NCI-H82 (cell line): ENCODE results near the gene PDCD1LG2.
"Not testable (repeated sequence)": the region's sequence is repeated elsewhere in the genome, so short reads cannot be mapped to it uniquely, and the experiment has no call there.

ENCODE experiments used
- DNase-seq: peaks from one replicate; lab custom pipeline; 2025; lab: John Stamatoyannopoulos, UW

PDCD1LG2 gene

GRCh38 chr9:5493679-5494511 lies 16.4 kb upstream of the PDCD1LG2 start:
- DNase-seq: no peak

DNA sequence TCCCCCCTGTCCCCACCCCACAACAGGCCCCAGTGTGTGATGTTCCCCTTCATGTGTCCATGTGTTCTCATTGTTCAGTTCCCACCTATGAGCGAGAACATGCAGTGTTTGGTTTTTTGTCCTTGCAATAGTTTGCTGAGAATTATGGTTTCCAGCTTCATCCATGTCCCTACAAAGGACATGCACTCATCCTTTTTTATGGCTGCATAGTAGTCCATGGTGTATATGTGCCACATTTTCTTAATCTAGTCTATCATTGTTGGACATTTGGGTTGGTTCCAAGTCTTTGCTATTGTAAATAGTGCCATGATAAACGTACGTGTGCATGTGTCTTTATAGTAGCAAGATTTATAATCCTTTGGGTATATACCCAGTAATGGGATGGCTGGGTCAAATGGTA lies 15.6 kb upstream of the PDCD1LG2 start:
- DNase-seq: not testable (repeated sequence)

- DNase-seq: no peak
These were observed 11.2 kb upstream of the PDCD1LG2 start for GRCh38 chr9:5499157-5499556.

GRCh38 chr9:5499889-5500398 lies 10.4 kb upstream of the PDCD1LG2 start:
- no peak for DNase-seq

DNA sequence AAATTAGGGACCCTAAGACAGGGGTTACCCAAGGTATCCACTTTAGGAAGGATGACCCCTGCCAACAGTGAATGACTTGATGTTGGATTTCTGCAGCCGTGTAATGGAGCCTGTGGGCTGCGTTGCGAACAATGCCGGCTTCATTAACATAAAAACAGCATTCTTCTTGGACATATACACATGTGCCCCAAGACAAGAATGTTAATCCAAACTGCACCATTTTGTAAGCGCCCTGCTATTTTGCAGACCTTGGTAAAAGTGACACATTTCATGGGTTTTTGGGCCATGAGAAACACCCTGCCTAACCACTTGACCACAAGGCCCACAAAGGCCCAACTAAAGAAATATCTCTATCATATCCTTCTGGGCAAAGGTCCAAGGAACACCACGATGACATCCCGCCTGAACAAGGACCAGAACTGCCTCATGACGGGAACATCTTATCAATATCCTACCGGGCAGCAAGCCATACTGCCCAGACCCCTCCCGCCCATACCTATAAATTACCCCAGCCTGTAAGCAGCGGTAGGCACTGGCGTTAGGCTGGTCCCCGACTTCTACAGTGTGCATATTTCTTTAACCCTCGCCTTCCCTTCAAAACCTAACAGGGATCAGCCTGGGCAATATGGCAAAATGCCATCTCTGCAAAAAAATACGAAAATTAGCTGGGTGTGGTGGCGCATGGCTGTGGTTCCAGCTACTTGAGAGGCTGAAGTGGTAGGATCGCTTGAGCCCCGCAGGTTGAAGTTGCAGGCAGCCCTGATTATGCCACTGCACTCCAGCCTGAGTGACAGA lies 9.7 kb upstream of the PDCD1LG2 start:
- DNase-seq: no peak

DNA sequence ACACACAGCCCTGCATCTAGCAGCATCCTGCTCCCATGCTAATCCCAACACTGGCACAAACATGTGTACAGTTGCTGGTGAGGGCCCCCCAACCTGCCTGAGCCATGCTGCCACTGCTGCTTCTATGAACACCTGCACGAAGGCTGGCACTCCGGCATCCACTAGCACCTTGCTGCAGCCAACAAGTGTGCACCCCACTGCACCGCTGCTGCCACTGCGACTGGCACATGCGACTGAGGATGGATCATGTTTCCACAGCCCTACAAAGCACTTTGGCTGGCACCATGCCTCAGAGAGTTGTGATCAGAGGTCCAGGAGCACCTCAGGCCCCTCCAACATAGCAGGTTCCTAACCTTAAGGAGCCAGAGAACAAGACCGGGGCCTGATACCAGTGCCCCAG lies 7.8 kb upstream of the PDCD1LG2 start:
- DNase-seq: no peak

DNA sequence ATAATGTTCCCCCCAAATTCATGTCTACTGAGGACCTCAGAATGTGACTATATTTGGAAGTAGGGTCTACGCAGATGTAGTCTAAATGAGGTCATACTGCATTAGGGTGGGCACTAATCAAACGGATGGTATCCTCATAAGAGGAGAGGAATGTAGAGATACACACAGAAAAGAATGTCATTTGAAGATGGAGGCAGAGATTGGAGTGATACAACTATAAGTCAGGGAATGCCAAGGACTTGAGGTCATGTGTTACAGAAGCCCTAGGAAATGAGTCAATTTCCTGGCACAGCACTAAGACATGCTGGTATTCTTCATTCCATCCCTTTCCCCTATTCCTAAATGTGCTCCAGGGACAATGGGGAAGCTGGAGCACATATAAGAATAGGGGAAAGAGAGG lies 758 bp upstream of the PDCD1LG2 start:
- DNase-seq: no peak

GRCh38 chr9:5510989-5511388 lies 658 bp downstream of the PDCD1LG2 start:
- DNase-seq: peak; percentile 90

GRCh38 chr9:5511476-5511875 lies 1.1 kb downstream of the PDCD1LG2 start:
- DNase-seq: peak; percentile 66

DNA sequence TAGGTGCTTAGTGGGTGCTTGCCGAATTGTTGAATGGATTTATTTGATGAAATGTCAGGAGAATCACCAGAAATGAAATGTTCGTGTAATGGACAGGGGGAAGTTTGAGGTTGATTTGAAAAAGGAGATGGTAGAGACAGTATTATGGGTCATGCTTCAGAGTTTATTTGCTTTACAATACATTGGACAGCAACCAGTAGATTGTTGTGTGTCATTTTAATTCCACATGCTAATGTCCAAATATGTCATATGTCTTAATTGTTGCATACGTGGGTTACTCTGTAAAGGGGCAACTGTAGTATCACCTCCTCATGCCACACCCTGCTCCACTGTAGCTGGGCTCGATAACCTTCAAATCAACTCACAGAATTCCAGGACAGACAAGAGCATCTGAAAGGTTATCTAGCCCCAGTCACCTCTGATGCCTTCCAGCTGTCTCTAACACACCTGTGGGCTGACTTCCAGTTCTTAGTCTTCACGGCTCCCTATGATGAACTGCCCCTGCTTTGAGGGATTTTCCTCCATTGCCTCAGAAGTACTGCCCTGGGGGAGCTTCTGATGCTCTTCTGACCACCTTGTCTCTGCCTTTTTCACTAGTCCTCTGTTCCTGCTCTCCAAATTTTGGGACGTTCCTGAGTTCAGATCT lies 1.7 kb downstream of the PDCD1LG2 start:
- DNase-seq: peak; percentile 4

DNA sequence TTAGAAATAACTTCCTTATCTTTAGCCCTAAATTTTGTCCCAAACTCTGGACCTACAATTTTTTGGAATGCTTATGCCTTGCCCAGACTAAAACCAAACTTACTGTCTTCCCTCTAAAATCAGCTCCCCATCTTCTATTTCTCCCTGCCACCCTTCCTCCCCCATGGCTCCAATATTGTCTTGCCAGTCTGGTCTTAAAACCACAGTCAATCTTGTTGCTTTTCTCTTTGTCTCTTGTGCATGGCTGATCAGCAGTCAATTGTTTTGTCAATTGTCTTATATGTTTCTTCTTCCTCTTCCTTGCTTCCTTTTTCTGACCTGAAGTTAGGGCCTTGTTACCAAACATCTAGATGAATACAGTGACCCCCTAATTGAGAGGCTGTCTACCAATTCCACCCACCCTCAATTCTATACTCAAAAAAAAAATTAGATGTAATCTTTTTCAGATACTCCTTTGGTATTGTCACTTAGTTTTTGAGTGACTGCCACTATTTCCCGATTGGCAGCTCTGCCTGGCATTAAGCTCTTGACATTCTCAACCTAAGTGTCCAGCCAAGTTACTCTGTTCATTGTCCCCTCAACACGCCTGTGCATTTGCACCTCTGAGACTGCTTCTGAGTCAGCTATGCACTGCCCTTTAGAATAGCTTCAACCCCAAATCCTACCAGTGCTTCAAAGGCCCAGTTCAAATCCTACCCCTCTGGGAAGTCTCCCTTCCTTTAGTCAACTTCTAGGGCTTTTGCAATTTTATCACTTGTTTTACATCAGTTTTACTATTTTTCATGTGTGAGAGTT lies 2.5 kb downstream of the PDCD1LG2 start:
- DNase-seq: no peak

- DNase-seq: no peak
These were observed 3.8 kb downstream of the PDCD1LG2 start for GRCh38 chr9:5513966-5514616.

DNA sequence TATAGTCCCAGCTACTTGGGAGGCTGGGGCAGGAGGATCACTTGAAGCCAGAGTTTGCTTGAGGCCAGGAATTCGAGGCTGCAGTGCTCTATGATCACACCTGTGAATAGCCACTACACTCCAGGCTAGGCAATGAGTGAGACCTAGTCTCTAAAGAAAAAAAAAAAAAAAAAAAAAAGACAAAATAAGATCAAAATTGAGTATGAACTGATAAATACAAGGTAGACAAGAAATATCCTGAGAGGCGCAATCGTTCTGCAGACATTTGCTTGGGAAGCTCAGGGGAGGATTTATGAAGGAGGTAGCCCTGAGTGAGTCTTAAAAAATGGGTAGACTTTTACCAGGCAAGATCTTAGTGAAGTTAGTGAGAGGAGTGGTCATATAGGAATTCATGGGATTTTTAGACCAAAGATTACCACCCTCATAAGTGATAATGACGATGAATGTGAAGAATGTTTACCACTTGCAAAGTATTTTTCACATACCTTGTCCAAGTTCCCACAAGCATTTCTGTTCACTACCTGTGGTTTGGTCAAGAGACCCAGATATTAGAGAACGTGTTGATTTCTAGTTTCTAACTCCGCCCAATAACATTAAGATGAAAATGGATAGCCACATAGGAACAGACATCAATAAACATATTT lies 4.4 kb downstream of the PDCD1LG2 start:
- no peak for DNase-seq

- DNase-seq: no peak
These were observed 4.9 kb downstream of the PDCD1LG2 start for GRCh38 chr9:5515261-5515650.

DNA sequence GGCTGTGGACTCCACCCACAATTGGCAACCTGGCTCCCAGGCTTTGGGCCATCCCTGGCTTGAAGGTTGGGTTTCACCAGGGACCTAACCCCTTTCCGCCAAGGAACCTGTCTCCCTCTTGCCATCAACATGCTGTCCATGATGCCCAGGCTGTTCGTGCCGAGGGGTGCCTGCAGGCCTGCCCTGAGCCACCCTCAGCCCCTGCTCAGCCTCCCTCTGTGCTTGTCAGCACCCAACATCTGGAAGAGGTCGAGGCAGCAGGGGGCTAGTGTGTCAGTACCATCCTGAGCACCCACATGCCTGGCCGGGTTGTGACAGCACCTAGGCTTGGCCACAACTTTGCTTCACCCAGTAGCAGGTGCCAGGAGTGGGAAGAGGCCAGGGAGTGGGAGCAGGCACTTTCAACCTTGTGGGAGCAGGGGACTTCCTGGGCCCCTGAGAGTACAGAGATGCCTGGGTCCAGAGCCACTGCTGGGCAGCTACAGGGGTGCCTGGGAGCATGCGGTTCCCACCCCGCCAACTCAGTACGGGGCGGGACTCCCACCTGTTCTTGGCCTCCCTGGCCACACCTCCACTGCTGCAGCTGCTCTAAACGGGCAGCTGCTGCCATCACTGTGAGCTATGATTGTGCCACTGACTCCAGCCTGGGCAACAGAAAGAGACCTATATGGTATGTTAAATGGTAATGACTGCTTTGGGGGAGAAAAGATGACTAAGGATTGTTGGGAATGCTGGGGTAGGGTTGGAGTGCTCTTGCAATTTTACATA lies 6.3 kb downstream of the PDCD1LG2 start:
- DNase-seq: no peak

DNA sequence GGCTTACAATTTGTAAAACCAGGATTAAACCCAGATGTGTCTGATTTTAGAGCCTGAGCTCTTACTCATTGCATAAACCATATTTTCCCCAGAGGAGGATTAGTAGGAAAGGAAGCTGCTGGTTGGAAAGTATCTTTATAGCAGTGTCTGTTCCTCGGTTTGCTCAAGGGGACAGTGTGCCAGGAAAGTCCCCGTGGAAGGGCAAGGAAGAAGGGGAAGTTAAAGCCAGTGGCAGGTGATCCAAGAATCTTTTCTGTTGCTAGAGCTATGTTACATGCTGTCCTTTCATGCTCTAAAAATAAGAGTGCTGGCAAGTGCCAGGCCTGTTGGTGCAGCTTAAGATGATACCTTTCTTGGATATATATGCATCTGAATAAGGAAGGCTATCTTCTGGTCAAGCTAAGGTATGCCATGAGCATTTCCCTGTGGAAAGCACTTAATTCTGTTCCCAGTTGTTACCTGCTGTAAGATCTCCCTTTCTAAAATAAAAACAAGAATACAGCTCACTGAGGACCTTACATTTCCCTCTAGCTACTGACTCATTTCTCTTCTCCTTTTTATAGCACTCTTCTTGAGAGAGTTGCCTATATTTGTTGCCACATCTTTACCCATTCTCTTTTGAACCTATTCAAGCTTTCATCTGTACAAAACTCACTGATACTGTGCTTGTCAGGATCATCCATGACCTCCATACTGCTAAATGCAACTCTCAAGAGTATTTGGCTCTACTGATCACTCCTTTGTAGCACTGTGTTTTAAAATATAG lies 8.0 kb downstream of the PDCD1LG2 start:
- peak; percentile 8 for DNase-seq

GRCh38 chr9:5518937-5519319 lies 8.6 kb downstream of the PDCD1LG2 start:
- DNase-seq: no peak

GRCh38 chr9:5524090-5524489 lies 13.8 kb downstream of the PDCD1LG2 start:
- no peak for DNase-seq

- DNase-seq: no peak
These were observed 19.4 kb downstream of the PDCD1LG2 start for GRCh38 chr9:5529683-5530221.
